Measurements from ENCODE around the gene CRYAB. TPM values are rescaled to one million over a fixed set of nuclear protein-coding genes. Genes with fewer than 3 reads are reported as not detected.
A peak's percentile ranks its signal among the peaks of the same experiment; 100 is the strongest.
"Not testable (repeated sequence)": the region's sequence is repeated elsewhere in the genome, so short reads cannot be mapped to it uniquely, and the experiment has no call there.

Gene CRYAB
- total RNA-seq, 1 donor from 2014 or later = not detected

DNA sequence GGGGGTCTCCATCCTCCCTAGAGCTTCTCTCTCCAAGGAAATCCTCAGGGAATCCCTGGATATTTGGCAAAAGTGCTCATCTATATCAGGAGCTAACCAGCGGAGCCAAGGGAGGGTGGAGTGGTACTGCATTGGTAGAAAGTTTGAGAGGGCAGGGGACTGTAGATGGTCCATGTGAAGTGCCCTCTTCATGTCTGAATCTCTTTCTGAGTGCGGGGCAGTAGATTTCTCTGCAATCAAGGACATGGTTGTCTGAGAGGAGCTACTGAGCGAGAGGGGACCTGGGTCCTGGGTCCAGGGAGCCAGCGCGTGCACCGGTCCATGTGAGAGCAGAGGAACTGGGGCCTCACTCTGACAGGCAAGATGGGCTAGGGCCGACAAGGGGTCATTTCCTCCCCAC, 26.3 kb upstream of the CRYAB start:
- no peaks in the 10 kb centered on the region for H3K36me3 ChIP-seq (ENCODE audit: control insufficient read depth, insufficient read depth, low read length)
- no peak for DNase-seq (ENCODE audit: low read depth)

DNA sequence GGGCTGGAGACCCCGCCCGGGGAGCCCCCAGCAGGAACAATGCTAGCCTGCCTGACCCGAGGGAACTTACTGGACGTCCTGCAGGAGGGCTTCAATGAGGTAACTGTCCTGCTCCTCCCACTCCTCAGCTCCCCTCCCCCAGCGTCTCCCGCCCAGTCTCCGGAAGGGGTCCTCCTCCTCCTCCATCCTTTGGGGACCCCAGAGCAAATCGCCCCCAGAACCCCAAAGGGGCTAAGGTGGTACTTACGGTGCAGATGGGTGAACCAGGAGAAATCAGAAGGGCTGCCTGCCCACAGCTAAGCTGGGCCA, 25.8 kb upstream of the CRYAB start:
- H3K36me3 ChIP-seq (ENCODE audit: control insufficient read depth, insufficient read depth, low read length) = no peaks in the 10 kb centered on the region
- FAIRE-seq = no peak
- DNase-seq (ENCODE audit: low read depth) = no peak
- H3K27me3 ChIP-seq (ENCODE audit: control insufficient read depth, insufficient read depth, low read length) = no peaks in the 10 kb centered on the region
- H3K4me3 ChIP-seq (ENCODE audit: low read depth, low read length) = peak overlapping the region; percentile 61
- TF ChIP-seq, protein P1, sequence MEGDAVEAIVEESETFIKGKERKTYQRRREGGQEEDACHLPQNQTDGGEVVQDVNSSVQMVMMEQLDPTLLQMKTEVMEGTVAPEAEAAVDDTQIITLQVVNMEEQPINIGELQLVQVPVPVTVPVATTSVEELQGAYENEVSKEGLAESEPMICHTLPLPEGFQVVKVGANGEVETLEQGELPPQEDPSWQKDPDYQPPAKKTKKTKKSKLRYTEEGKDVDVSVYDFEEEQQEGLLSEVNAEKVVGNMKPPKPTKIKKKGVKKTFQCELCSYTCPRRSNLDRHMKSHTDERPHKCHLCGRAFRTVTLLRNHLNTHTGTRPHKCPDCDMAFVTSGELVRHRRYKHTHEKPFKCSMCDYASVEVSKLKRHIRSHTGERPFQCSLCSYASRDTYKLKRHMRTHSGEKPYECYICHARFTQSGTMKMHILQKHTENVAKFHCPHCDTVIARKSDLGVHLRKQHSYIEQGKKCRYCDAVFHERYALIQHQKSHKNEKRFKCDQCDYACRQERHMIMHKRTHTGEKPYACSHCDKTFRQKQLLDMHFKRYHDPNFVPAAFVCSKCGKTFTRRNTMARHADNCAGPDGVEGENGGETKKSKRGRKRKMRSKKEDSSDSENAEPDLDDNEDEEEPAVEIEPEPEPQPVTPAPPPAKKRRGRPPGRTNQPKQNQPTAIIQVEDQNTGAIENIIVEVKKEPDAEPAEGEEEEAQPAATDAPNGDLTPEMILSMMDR (IDR thresholded peaks at IDR 0.05; ENCODE audit: insufficient read depth, low read length, severe bottlenecking) = no peak

More for the DNA sequence above, 26.3 kb upstream of the CRYAB start:
- H3K27me3 ChIP-seq (ENCODE audit: control insufficient read depth, insufficient read depth, low read length) = no peaks in the 10 kb centered on the region
- no peak overlapping the region for H3K4me3 ChIP-seq (ENCODE audit: low read depth, low read length)
- TF ChIP-seq, protein P1 (IDR thresholded peaks at IDR 0.05; ENCODE audit: insufficient read depth, low read length, severe bottlenecking) = no peak
- FAIRE-seq = no peak

DNA sequence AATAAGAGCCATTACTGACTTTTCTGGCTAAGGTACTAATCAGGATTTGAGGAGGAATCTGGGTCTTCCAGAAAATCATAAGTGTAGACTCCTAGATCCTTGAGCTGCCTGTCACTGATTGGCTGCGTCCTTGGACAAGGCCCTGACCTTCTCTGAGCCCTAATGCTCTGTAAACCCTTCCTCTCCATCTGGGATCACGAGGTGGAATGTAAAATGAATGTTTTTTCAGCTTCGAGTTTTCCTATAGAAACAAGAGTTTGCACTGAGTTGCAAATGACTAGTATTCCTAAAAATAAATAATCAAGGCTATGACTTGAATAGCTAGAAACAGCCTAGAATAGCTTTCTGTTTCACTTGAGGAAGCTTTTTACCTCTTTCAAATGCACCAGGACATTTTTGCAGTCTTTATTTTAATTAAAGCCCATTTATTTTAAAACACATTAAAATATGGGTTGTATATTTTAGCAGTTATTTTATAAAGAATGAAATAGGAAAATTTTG, 24.5 kb upstream of the CRYAB start:
- TF ChIP-seq, protein P1 (IDR thresholded peaks at IDR 0.05; ENCODE audit: insufficient read depth, low read length, severe bottlenecking) = no peak
- H3K36me3 ChIP-seq (ENCODE audit: control insufficient read depth, insufficient read depth, low read length) = no peaks in the 10 kb centered on the region
- no peaks in the 10 kb centered on the region for H3K27me3 ChIP-seq (ENCODE audit: control insufficient read depth, insufficient read depth, low read length)
- no peak overlapping the region for H3K4me3 ChIP-seq (ENCODE audit: low read depth, low read length)
- no peak for FAIRE-seq
- no peak for DNase-seq (ENCODE audit: low read depth)

DNA sequence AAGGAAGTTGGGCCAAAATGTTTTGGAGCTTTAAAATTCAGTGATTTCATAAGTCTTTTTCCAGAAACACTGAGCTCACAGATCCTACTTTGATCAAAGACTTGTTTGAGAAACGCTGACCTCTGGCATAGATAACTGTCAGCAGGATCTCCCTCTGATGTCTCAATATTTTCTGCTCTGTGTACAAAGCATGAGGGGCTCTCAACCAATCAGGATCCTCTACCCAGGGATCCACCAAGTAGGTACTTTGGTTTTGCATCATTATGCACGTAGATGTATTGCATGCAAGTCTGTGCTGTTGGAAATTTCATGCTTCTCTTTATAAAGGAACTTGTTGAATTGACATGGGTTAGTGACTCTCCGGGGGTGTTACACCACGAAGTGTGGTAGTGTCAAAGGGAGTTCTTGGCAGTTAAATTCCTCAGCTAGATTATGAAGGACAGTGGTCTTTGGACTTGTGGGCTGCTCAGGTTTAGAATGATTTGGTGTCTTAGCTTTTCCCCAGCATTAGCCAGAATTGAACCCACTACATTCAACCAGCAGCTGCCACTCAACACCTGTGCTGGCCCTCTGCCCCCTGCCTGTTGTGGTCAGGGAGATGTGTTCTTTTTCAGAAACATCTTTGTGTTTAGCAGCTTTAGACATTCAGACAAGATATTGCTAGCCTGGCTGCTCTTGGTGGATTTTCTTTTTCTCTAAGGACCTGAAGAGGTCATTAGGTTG, 23.9 kb upstream of the CRYAB start:
- no peaks in the 10 kb centered on the region for H3K27me3 ChIP-seq (ENCODE audit: control insufficient read depth, insufficient read depth, low read length)
- DNase-seq (ENCODE audit: low read depth) (no peak), FAIRE-seq (no peak)
- no peaks in the 10 kb centered on the region for H3K36me3 ChIP-seq (ENCODE audit: control insufficient read depth, insufficient read depth, low read length)
- no peak overlapping the region for H3K4me3 ChIP-seq (ENCODE audit: low read depth, low read length)
- TF ChIP-seq, protein P1 (IDR thresholded peaks at IDR 0.05; ENCODE audit: insufficient read depth, low read length, severe bottlenecking) = no peak

DNA sequence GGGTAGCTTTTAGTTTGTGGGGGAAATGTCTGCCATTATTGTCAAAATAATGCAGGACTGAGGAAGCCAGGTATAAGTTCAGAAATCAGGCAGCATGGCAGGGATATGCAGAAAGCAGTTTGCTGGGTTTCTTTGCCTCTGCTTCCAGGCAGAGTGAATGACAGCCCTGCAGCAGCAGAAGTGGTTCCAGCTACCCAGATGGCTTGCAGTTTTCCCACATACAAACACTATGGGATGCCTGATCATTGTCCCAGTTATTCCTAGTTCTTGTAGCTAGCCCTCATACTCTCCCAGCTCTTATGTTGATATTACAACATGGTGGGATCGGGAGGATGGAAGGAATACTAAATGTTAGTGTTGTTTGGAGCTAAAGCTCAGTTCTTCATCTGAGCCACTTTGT, 22.7 kb upstream of the CRYAB start:
- H3K27me3 ChIP-seq (ENCODE audit: control insufficient read depth, insufficient read depth, low read length) = no peaks in the 10 kb centered on the region
- DNase-seq (ENCODE audit: low read depth) (no peak), FAIRE-seq (no peak)
- H3K4me3 ChIP-seq (ENCODE audit: low read depth, low read length) = no peak overlapping the region
- no peaks in the 10 kb centered on the region for H3K36me3 ChIP-seq (ENCODE audit: control insufficient read depth, insufficient read depth, low read length)
- TF ChIP-seq, protein P1 (IDR thresholded peaks at IDR 0.05; ENCODE audit: insufficient read depth, low read length, severe bottlenecking) = no peak

DNA sequence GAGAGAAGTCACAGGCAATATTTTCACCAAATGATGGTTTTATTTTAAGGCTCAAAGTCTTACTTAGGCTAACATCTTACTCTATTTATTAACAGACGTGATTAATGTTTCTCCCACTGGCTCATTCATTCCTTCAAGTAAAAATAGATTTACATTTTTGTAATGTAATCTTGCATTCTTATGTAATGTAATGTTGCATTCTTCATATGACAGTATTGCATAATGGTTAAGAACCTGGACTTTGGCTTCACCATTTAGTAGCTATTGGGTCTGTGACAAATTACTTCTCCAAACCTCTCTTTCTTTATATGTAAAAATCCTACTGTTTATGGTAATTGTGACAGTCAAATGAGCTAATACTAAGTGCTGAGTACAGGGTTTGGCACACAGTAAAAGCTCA, 22.3 kb upstream of the CRYAB start:
- no peak for FAIRE-seq
- no peaks in the 10 kb centered on the region for H3K36me3 ChIP-seq (ENCODE audit: control insufficient read depth, insufficient read depth, low read length)
- no peak overlapping the region for H3K4me3 ChIP-seq (ENCODE audit: low read depth, low read length)
- H3K27me3 ChIP-seq (ENCODE audit: control insufficient read depth, insufficient read depth, low read length) = no peaks in the 10 kb centered on the region
- no peak for DNase-seq (ENCODE audit: low read depth)
- TF ChIP-seq, protein P1 (IDR thresholded peaks at IDR 0.05; ENCODE audit: insufficient read depth, low read length, severe bottlenecking) = no peak

DNA sequence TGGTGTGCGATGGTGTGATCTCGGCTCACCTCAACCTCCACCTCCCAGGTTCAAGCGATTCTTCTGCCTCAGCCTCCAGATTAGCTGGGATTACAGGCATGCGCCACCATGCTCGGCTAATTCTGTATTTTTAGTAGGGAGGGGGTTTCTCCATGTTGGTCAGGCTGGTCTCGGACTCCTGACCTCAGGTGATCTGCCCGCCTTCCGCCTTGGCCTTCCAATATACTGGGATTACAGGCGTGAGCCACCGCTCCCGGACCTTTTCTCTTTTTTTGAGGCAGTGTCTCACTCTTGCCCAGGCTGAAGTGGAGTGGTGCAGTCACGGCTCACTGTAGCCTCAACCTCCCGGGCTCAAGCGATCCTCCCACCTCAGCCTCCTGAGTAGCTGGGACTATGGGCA, 21.6 kb upstream of the CRYAB start:
- not testable (repeated sequence) for H3K4me3 ChIP-seq (ENCODE audit: low read depth, low read length); FAIRE-seq; H3K27me3 ChIP-seq (ENCODE audit: control insufficient read depth, insufficient read depth, low read length); H3K36me3 ChIP-seq (ENCODE audit: control insufficient read depth, insufficient read depth, low read length); DNase-seq (ENCODE audit: low read depth)
